HEK293 (cell line): Measurements from ENCODE around the gene NAXE.

Source experiments
- ZBTB8A ChIP-seq: fragments of 450-650 bp; formaldehyde crosslinking; IDR thresholded peaks from 2 replicates; pipeline ENCODE4 v1.5.1; 2016; ENCODE audit warnings: missing biosample characterization, missing genetic modification characterization
- ZNF37A ChIP-seq: fragments of 450-650 bp; IDR thresholded peaks from 2 replicates; pipeline ENCODE4 v1.5.1; 2018; ENCODE audit warnings: missing biosample characterization, missing genetic modification characterization
- TF ChIP-seq, protein P1 (sequence below): fragments of 450-650 bp; formaldehyde crosslinking; IDR thresholded peaks from 2 replicates; pipeline ENCODE4 v1.5.1; 2016; ENCODE audit warnings: missing biosample characterization, missing genetic modification characterization
- TF ChIP-seq, protein P2 (sequence below): fragments of 450-650 bp; formaldehyde crosslinking; IDR thresholded peaks from 2 replicates; pipeline ENCODE4 v1.5.1; 2016; ENCODE audit warnings: missing biosample characterization, missing genetic modification characterization, low read depth

DNA sequence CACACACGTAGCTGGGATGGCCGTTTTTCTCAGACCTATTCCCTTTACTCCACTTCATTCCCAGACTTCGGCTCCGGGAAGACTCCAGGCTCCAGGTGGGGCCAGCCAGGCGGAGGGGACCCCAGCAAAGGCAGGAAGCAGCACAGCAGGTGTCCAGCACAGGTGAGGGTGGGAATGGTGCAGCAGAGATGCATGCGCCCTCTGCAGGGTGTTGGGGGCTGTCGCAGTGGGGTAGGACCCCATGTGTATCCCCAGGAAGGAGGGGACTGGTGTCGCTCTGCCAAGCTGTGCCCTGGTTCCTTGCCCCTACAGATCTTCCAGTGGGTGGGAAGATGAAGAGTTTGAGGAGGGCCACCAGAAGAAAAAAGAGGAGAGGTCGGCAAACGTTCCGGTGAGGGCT, 6.8 kb upstream of the NAXE start:
- TF ChIP-seq ZNF37A (tag by site-specific recombination) (no peak), ZBTB8A (tag by site-specific recombination) (no peak)
- TF ChIP-seq, protein P1, sequence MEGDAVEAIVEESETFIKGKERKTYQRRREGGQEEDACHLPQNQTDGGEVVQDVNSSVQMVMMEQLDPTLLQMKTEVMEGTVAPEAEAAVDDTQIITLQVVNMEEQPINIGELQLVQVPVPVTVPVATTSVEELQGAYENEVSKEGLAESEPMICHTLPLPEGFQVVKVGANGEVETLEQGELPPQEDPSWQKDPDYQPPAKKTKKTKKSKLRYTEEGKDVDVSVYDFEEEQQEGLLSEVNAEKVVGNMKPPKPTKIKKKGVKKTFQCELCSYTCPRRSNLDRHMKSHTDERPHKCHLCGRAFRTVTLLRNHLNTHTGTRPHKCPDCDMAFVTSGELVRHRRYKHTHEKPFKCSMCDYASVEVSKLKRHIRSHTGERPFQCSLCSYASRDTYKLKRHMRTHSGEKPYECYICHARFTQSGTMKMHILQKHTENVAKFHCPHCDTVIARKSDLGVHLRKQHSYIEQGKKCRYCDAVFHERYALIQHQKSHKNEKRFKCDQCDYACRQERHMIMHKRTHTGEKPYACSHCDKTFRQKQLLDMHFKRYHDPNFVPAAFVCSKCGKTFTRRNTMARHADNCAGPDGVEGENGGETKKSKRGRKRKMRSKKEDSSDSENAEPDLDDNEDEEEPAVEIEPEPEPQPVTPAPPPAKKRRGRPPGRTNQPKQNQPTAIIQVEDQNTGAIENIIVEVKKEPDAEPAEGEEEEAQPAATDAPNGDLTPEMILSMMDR = peak; percentile 37; the same call in 1 of the 2 replicates
- TF ChIP-seq, protein P2, sequence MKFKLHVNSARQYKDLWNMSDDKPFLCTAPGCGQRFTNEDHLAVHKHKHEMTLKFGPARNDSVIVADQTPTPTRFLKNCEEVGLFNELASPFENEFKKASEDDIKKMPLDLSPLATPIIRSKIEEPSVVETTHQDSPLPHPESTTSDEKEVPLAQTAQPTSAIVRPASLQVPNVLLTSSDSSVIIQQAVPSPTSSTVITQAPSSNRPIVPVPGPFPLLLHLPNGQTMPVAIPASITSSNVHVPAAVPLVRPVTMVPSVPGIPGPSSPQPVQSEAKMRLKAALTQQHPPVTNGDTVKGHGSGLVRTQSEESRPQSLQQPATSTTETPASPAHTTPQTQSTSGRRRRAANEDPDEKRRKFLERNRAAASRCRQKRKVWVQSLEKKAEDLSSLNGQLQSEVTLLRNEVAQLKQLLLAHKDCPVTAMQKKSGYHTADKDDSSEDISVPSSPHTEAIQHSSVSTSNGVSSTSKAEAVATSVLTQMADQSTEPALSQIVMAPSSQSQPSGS = no peak
